ENCODE measurements around the gene PROZ.
"Not testable (repeated sequence)": the region's sequence is repeated elsewhere in the genome, so short reads cannot be mapped to it uniquely, and the experiment has no call there.

PROZ gene

DNA sequence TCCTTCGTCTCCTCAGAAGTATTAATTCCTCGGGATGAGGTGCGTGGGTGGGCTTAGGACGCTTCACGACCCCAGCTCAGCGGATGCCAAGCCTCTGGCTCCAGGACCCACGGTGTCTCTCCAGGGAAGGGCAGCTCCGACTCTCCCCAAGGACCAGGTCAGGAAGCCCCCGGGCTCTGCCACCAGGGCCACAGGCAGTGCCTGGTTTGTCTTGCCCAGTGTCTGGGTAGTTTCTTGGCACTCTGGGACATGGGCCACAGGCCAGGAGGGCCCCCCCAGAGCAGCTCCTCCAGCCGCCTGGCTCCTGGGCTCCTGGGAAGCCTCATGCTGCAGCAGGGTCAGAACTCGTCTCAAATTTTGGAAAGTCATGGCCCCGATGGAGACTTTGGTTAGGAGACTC, 2.5 kb downstream of the PROZ start:
- no peak for DNase-seq (ENCODE audit: low read depth)
- TF ChIP-seq, protein P1, sequence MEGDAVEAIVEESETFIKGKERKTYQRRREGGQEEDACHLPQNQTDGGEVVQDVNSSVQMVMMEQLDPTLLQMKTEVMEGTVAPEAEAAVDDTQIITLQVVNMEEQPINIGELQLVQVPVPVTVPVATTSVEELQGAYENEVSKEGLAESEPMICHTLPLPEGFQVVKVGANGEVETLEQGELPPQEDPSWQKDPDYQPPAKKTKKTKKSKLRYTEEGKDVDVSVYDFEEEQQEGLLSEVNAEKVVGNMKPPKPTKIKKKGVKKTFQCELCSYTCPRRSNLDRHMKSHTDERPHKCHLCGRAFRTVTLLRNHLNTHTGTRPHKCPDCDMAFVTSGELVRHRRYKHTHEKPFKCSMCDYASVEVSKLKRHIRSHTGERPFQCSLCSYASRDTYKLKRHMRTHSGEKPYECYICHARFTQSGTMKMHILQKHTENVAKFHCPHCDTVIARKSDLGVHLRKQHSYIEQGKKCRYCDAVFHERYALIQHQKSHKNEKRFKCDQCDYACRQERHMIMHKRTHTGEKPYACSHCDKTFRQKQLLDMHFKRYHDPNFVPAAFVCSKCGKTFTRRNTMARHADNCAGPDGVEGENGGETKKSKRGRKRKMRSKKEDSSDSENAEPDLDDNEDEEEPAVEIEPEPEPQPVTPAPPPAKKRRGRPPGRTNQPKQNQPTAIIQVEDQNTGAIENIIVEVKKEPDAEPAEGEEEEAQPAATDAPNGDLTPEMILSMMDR (IDR thresholded peaks at IDR 0.05; ENCODE audit: control insufficient read depth, extremely low read depth, insufficient read depth), result no peak
- no peak overlapping the region for H3K4me3 ChIP-seq (ENCODE audit: low read depth, low read length)

DNA sequence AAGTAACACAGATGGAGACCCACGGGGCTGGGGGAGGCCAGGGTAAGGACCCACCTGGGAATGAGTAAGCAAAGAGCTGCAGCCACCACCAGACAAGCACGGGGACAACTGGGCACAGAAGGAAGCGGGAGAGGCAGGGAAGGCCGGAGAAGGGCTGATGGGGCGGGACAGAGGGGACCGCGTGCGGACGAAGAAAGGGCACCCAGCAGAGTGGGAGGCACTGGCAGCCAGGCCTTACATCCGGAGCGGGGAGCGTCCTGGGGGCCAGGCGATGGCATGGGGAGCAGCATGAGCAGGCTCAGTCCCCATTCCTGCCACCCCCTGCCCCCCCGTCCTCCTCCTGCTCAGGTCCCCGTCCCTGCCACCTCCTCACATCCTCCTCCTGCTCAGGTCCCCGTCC, 3.0 kb downstream of the PROZ start:
- TF ChIP-seq, protein P1 (IDR thresholded peaks at IDR 0.05; ENCODE audit: control insufficient read depth, extremely low read depth, insufficient read depth), result no peak
- no peak overlapping the region for H3K4me3 ChIP-seq (ENCODE audit: low read depth, low read length)
- no peak for DNase-seq (ENCODE audit: low read depth)

DNA sequence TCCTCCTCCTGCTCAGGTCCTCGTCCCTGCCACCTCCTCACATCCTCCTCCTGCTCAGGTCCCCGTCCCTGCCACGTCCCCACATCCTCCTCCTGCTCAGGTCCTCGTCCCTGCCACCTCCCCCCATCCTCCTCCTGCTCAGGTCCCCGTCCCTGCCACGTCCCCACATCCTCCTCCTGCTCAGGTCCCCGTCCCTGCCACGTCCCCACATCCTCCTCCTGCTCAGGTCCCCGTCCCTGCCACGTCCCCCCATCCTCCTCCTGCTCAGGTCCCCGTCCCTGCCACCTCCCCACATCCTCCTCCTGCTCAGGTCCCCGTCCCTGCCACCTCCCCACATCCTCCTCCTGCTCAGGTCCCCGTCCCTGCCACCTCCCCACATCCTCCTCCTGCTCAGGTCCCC, 3.5 kb downstream of the PROZ start:
- H3K4me3 ChIP-seq (ENCODE audit: low read depth, low read length), result not testable (repeated sequence)

DNA sequence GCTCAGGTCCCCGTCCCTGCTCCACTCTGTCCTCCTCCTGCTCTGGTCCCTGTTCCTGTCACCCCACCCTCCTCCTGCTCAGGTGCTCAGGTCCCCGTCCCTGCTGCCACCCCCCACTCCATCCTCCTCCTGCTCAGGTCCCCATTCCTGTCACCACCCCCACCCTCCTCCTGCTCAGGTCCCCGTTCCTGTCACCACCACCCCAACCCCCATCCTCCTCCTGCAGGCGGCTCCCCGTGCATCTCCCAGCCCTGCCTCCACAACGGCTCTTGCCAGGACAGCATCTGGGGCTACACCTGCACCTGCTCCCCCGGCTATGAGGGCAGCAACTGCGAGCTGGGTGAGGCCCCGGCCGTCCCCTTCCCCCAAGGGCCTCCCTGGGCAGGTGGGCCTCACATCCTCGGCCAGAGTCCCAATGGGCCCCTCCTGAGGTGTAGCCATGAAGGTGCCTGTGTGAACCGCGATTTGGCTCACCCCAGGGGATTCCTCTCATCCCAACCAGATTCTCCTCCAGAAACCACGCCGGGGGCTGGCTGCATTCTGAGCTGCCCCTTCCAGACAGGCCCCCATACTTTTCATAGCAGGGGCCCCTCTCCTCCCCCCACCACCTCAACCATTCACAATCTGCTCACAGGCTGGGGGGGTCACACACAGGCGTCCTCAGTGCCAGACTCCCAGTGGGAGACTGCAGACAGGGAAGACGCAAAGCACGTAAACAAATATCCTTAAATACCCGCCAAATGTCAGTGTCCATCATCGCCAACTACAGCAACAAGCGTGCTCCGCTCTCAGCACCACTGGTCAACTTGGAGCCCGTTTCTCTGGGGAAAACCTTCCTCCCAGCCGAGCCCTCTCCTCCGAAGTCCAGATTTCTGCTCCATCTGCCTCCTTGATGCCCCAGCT, 4.6 kb downstream of the PROZ start:
- no peak overlapping the region for H3K4me3 ChIP-seq (ENCODE audit: low read depth, low read length)
- DNase-seq (ENCODE audit: low read depth), result no peak
- TF ChIP-seq, protein P1 (IDR thresholded peaks at IDR 0.05; ENCODE audit: control insufficient read depth, extremely low read depth, insufficient read depth), result no peak

More for the DNA sequence above, 3.5 kb downstream of the PROZ start:
- DNase-seq (ENCODE audit: low read depth), result not testable (repeated sequence)

DNA sequence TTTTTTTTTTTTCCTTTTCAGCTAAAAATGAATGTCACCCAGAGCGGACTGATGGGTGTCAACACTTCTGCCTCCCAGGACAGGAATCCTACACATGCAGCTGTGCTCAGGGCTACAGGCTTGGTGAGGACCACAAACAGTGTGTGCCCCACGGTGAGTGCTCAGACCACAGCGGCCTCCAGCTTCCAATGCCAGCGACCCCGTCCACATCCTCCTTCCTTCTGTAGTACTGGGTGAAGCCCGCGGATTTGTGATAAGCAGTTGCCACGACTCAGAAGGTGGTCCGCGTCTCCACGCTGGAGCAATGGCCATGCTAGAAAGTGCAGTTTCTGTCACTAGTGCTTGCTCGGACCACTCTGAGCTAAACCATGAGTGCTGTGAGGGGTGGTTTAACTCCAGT, 6.0 kb downstream of the PROZ start:
- TF ChIP-seq, protein P1 (IDR thresholded peaks at IDR 0.05; ENCODE audit: control insufficient read depth, extremely low read depth, insufficient read depth), result no peak
- H3K4me3 ChIP-seq (ENCODE audit: low read depth, low read length), result no peak overlapping the region
- no peak for DNase-seq (ENCODE audit: low read depth)

DNA sequence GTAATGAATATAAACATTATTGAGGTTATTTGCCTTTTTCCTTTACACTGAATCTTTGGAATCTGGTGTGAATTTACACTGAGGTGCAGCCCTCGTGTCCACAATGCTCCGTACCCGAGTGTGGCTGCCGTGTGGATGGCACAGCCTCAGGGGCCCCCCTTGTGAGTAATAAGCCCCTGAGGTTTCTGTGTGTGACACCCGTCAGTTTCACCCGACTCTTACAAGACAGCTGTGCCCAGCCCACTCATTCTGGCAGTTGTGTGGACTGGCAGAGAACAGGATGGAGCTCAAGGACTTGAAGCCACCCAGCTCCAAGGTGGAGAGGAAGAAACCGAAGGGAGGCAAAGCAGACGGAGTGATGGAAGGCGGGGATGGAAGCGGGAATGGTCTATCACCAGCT, 7.8 kb downstream of the PROZ start:
- no peak overlapping the region for H3K4me3 ChIP-seq (ENCODE audit: low read depth, low read length)
- TF ChIP-seq, protein P1 (IDR thresholded peaks at IDR 0.05; ENCODE audit: control insufficient read depth, extremely low read depth, insufficient read depth), result no peak
- no peak for DNase-seq (ENCODE audit: low read depth)

DNA sequence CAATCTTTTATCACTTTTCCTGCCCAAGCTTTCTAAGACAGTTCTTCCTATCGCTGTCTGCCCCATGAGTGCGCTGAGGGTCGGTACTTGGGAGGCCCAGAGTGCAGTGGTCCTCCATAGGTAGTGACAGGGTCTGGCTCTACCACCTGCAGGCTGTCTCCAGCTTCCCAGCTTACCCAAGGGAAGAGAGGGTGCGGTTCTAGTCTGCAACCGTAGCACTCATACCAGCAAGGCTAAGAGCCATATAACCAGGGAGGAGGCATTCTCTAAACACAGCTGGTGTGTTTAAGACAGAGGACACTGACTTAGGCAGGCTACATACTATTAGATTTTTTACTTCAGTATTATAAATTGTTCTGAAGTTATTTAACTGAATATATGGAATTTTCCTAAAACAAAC, 8.2 kb downstream of the PROZ start:
- DNase-seq (ENCODE audit: low read depth), result no peak
- TF ChIP-seq, protein P1 (IDR thresholded peaks at IDR 0.05; ENCODE audit: control insufficient read depth, extremely low read depth, insufficient read depth), result no peak
- H3K4me3 ChIP-seq (ENCODE audit: low read depth, low read length), result no peak overlapping the region
